T-cell (primary cell): Measurements from ENCODE around the gene HOXC10. TPM values are rescaled to one million over a fixed set of nuclear protein-coding genes. Genes with fewer than 3 reads are reported as not detected.

Source experiments
- ATAC-seq, 4 experiments: fragments of 200-7000 bp in 3 of 4; fragments of 150-1000 bp in 1 of 4; cut with Tn5 transposase; replicated peaks in 1 of 4; 1 replicate in 3 of 4; 2 replicates in 1 of 4; pipeline ENCODE4 v1.10.0; 2021; ENCODE audit warnings: moderate library complexity in 3 of 4, mild to moderate bottlenecking in 2 of 4, moderate number of reproducible peaks in 1 of 4
- CTCF ChIA-PET, 2 donors: fragments of 300-600 bp; sonication (Branson Sonifier 250); formaldehyde crosslinking; loops; one replicate each; lab custom pipeline; 2022; ENCODE audit warnings: antibody characterized with exemption in 2 of 2; lab: Charles Lee
- POLR2A ChIA-PET, 2 donors: fragments of 300-600 bp; sonication (Branson Sonifier 250); formaldehyde crosslinking; loops; one replicate each; lab custom pipeline; 2022; ENCODE audit warnings: antibody characterized with exemption in 2 of 2; lab: Charles Lee
- DNase-seq, 35 experiments: peaks; one replicate each; pipeline versions ENCODE4 v3.0.0 to v3.0.0-alpha.2; 2013 to 2023
- H3K27ac ChIP-seq: one replicate; pipeline ENCODE4 v1.5.1; 2013; ENCODE audit warnings: low read length
- H3K27me3 ChIP-seq, 2 experiments: replicated peaks in 1 of 2; 1 replicate in 1 of 2; 2 replicates in 1 of 2; pipeline versions ENCODE4 v1.6.1 to v1.7.0; 2013; ENCODE audit warnings: low read length in 1 of 2, mixed read lengths in 1 of 2; ENCODE audit not compliant: control insufficient read depth in 2 of 2, insufficient read depth in 2 of 2; ENCODE audit errors: extremely low read depth in 1 of 2
- H3K36me3 ChIP-seq, 2 donors: 1 replicate in 1 of 2; 2 replicates in 1 of 2; pipeline versions ENCODE4 v1.6.1 to v1.7.0; 2013; ENCODE audit warnings: low read length in 1 of 2; ENCODE audit not compliant: control insufficient read depth in 2 of 2, insufficient read depth in 1 of 2; ENCODE audit errors: extremely low read depth in 1 of 2
- H3K4me1 ChIP-seq, 2 experiments: 1 replicate in 1 of 2; 2 replicates in 1 of 2; pipeline versions ENCODE4 v1.6.1 to v1.7.0; 2013; ENCODE audit warnings: low read length in 2 of 2, mixed read lengths in 1 of 2; ENCODE audit not compliant: insufficient read depth in 2 of 2, control insufficient read depth in 1 of 2; ENCODE audit errors: extremely low read depth in 1 of 2
- H3K4me3 ChIP-seq, 2 donors: 1 replicate in 1 of 2; 2 replicates in 1 of 2; pipeline versions ENCODE4 v1.5.1 to v1.7.0; 2013; ENCODE audit warnings: mild to moderate bottlenecking in 2 of 2, low read length in 1 of 2, moderate library complexity in 1 of 2; ENCODE audit not compliant: control insufficient read depth in 1 of 2; ENCODE audit errors: extremely low read depth in 1 of 2
- H3K9me3 ChIP-seq: 2 replicates; pipeline ENCODE4 v1.7.0; 2013
- H3K27ac Mint-ChIP-seq, 2 donors: one replicate each; pipeline ENCODE4 v1.8.0; 2020 to 2021; ENCODE audit warnings: mild to moderate bottlenecking in 2 of 2, mixed read lengths in 2 of 2
- H3K27me3 Mint-ChIP-seq, 2 donors: one replicate each; pipeline ENCODE4 v1.8.0; 2021 to 2022; ENCODE audit warnings: mixed read lengths in 2 of 2
- H3K36me3 Mint-ChIP-seq: one replicate; pipeline ENCODE4 v1.8.0; 2021; ENCODE audit warnings: mixed read lengths
- H3K4me1 Mint-ChIP-seq, 3 donors: one replicate each; pipeline ENCODE4 v1.8.0; 2020 to 2022; ENCODE audit warnings: mixed read lengths in 3 of 3, mild to moderate bottlenecking in 1 of 3
- H3K4me3 Mint-ChIP-seq, 3 donors: one replicate each; pipeline ENCODE4 v1.8.0; 2020 to 2022; ENCODE audit warnings: mild to moderate bottlenecking in 3 of 3, mixed read lengths in 3 of 3, moderate library complexity in 3 of 3
- H3K9me3 Mint-ChIP-seq, 3 donors: one replicate each; pipeline ENCODE4 v1.8.0; 2020 to 2022; ENCODE audit warnings: mixed read lengths in 3 of 3
- WGBS: methylation state at CpG from one replicate; pipeline ENCODE4 v1.1.5; 2013; ENCODE audit warnings: missing lambda C conversion rate; ENCODE audit not compliant: insufficient coverage; 5-methylcytosine and 5-hydroxymethylcytosine counted together
- total RNA-seq, 35 experiments: library from RNA in 6 of 35; stranded (reverse) in 6 of 35; fragments of 120-200 nt in 1 of 35; gene quantifications; one replicate each; pipeline versions ENCODE4 v1.2.1 to v1.2.4 and lab custom pipeline; 2013 to 2026

The HOXC10 gene
- total RNA-seq, 5 donors from 2014 or later (not counting 1 experiment from before 2014, with no cell fraction given) = 0.30 TPM; not detected in 4

DNA sequence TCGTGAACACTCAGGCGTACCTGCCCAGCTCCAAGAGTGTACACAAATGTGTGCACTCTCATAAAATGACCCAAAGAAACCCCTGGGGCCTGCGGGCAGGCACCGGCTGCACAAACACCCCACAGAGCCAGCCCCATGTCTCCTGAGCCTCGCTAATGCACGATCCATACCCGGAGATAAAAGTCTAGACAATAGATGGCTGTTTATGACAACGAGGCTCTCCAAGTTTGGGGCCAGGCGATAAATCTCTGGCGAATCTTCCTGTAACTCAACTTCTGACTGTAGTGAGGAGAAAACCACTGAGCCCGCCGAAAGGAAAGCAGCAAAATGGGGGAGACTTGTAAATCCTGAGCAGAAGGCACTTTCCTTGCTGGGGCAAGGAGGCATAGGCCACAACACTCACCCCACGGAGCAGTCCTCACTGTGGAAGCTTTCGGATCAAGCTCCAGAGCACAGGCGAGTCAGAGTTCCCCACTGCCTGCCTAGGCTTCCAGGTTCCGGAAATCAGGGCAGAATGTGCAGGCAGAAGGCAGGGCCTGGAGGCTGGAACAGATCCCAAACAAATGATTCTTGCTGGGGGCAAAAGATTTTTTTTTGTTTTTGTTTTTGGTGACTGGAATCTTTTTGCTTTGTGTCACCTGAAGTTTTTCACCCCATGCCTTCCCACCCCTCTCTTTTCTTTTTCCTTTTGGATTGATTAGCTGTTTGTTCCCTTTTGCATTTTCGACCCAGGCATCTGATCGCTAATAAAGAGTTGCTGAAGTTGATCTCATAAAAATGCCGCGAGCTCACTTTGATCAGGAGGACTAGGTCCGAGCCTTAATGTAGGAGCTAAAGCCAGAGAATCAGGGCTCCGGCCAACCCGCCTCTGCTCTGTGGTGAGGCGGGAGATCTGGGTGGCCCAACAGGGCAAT lies 16.5 kb upstream of the HOXC10 start:
- H3K27ac Mint-ChIP-seq = no peak overlapping the region

GRCh38 chr12:53969588-53970259 lies 15.2 kb upstream of the HOXC10 start:
- Histone ChIP-seq H3K4me1 (peaks cover 5 to 40% of the 10 kb centered on the region in 2 experiments), H3K9me3 (no peaks in the 10 kb centered on the region), H3K27me3 (peaks cover 38 to 100% of the 10 kb centered on the region in 2 experiments), H3K27ac (no peak overlapping the region), H3K4me3 (no peak overlapping the region), H3K36me3 (no peaks in the 10 kb centered on the region)
- ATAC-seq (no peak), DNase-seq (no peak)
- CTCF ChIA-PET = no interaction called here
- no peak overlapping the region for H3K4me3 Mint-ChIP-seq
- H3K36me3 Mint-ChIP-seq = peaks cover 7% of the 10 kb centered on the region
- H3K9me3 Mint-ChIP-seq = no peaks in the 10 kb centered on the region
- peaks cover 29 to 42% (median 30%) of the 10 kb centered on the region in 3 donors for H3K4me1 Mint-ChIP-seq
- POLR2A ChIA-PET = no interaction called here
- peaks cover 82 to 92% of the 10 kb centered on the region in 2 donors for H3K27me3 Mint-ChIP-seq
- peak overlapping the region in 1 of 2 donors; percentile 19 for H3K27ac Mint-ChIP-seq
- WGBS = 16% methylated on average over 7 of the region's 12 CpGs

More for the DNA sequence above, 16.5 kb upstream of the HOXC10 start:
- no peak for ATAC-seq
- H3K9me3 ChIP-seq = no peaks in the 10 kb centered on the region
- POLR2A ChIA-PET = no interaction called here
- no peak overlapping the region for H3K4me3 ChIP-seq
- H3K27me3 ChIP-seq = peaks cover 44 to 96% of the 10 kb centered on the region in 2 experiments
- CTCF ChIA-PET = no interaction called here
- DNase-seq = no peak
- H3K27ac ChIP-seq = no peak overlapping the region
- peaks cover 0 to 37% of the 10 kb centered on the region in 2 experiments for H3K4me1 ChIP-seq
- Mint-ChIP-seq H3K4me1 (peaks cover 34 to 47% (median 39%) of the 10 kb centered on the region in 3 donors), H3K9me3 (no peaks in the 10 kb centered on the region), H3K27me3 (peaks cover 95 to 99% of the 10 kb centered on the region in 2 donors), H3K36me3 (peaks cover 7% of the 10 kb centered on the region), H3K4me3 (no peak overlapping the region)
- no peaks in the 10 kb centered on the region for H3K36me3 ChIP-seq
- 25% methylated on average over 14 of the region's 24 CpGs for WGBS

DNA sequence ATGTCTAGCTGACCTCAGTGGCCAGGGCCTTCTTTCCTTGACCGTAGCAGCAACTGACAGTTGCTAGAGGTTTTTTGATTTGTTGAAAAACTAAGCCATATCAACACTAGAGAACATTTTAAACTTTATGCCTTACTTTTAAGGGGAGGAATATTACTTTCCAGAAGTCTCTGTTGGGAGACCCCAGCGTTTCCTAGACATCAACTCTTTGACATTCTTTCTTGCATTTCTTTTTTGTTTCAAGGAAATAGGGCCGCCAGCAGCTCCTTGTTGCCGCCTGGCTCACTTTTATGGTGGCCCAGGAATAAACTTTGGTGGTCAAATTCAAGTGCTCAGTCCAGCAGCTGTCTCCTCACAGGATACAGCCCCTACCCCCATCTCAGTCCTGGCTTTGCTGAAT lies 14.5 kb upstream of the HOXC10 start:
- Mint-ChIP-seq H3K36me3 (peaks cover 7% of the 10 kb centered on the region), H3K27ac (no peak overlapping the region), H3K9me3 (no peaks in the 10 kb centered on the region), H3K4me1 (peaks cover 29 to 37% (median 30%) of the 10 kb centered on the region in 3 donors), H3K4me3 (no peak overlapping the region), H3K27me3 (peaks cover 79 to 89% of the 10 kb centered on the region in 2 donors)
- Histone ChIP-seq H3K4me1 (peaks cover 5 to 43% of the 10 kb centered on the region in 2 experiments), H3K27me3 (peaks cover 34 to 100% of the 10 kb centered on the region in 2 experiments), H3K9me3 (no peaks in the 10 kb centered on the region), H3K36me3 (no peaks in the 10 kb centered on the region), H3K27ac (no peak overlapping the region), H3K4me3 (no peak overlapping the region)
- CTCF ChIA-PET = no interaction called here
- DNase-seq (no peak), ATAC-seq (no peak)
- 33% methylated on average over 1 of the region's 4 CpGs for WGBS
- POLR2A ChIA-PET = no interaction called here

DNA sequence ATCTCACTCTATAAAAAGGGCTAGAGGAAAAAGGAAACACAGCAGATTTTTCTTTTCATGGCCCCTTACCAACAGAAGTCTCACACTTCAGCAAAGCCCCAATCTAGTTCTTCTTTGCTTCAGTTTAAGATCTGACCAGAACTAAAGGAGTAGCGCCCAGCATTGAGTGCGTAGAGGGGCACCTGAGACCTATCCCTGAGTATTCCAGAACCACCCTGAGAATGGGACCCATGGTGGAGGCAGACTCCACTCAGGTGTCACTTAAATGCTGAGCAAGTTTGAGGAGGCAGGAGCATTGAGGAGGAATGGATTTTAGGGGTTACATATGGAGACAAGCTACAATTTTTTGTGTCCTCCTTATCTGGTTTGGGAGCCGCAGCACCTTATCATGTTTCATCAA lies 13.8 kb upstream of the HOXC10 start:
- H3K27ac Mint-ChIP-seq = no peak overlapping the region
- POLR2A ChIA-PET = no interaction called here

DNA sequence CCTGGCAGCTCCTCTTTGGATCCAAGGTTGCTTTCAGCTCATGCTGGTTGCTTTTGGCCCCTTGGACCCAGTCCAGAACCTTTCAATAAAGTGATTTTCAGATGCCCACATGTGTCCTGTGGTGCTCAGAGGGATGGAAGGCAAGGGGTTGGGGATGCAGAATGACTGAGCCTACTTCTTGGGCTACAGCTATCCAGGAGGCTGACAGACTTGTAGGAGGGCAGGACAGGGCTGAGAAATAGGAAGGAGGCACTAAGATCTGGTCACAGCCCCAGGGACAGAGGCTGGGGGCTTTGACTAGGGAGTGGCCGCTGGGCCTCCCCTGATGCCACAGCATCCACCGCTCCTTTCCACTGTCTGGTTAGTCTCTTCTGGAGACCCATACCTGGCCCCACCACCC lies 13.3 kb upstream of the HOXC10 start:
- no peaks in the 10 kb centered on the region for H3K36me3 ChIP-seq
- ATAC-seq = no peak
- CTCF ChIA-PET = no interaction called here
- H3K27ac ChIP-seq = no peak overlapping the region
- DNase-seq = no peak
- Mint-ChIP-seq H3K4me3 (no peak overlapping the region), H3K36me3 (peaks cover 7% of the 10 kb centered on the region), H3K27me3 (peaks cover 80 to 89% of the 10 kb centered on the region in 2 donors), H3K4me1 (peaks cover 25 to 31% (median 25%) of the 10 kb centered on the region in 3 donors), H3K9me3 (no peaks in the 10 kb centered on the region), H3K27ac (no peak overlapping the region)
- no peaks in the 10 kb centered on the region for H3K9me3 ChIP-seq
- H3K27me3 ChIP-seq = peaks cover 38 to 100% of the 10 kb centered on the region in 2 experiments
- no peak overlapping the region for H3K4me3 ChIP-seq
- whole genome bisulfite sequencing = no CpG with 5 or more reads among the region's 2 CpGs
- H3K4me1 ChIP-seq = peaks cover 5 to 41% of the 10 kb centered on the region in 2 experiments
- POLR2A ChIA-PET = no interaction called here

More for the DNA sequence above, 13.8 kb upstream of the HOXC10 start:
- no peak for ATAC-seq
- no peak for DNase-seq
- peaks cover 33 to 100% of the 10 kb centered on the region in 2 experiments for H3K27me3 ChIP-seq
- no peaks in the 10 kb centered on the region for H3K9me3 Mint-ChIP-seq
- peaks cover 30 to 36% (median 31%) of the 10 kb centered on the region in 3 donors for H3K4me1 Mint-ChIP-seq
- WGBS = no CpG with 5 or more reads among the region's 3 CpGs
- CTCF ChIA-PET = no interaction called here
- H3K4me3 ChIP-seq = no peak overlapping the region
- H3K4me1 ChIP-seq = peaks cover 5 to 43% of the 10 kb centered on the region in 2 experiments
- no peaks in the 10 kb centered on the region for H3K9me3 ChIP-seq
- peaks cover 80 to 89% of the 10 kb centered on the region in 2 donors for H3K27me3 Mint-ChIP-seq
- H3K27ac ChIP-seq = no peak overlapping the region
- H3K36me3 Mint-ChIP-seq = peaks cover 7% of the 10 kb centered on the region
- no peaks in the 10 kb centered on the region for H3K36me3 ChIP-seq
- no peak overlapping the region for H3K4me3 Mint-ChIP-seq

DNA sequence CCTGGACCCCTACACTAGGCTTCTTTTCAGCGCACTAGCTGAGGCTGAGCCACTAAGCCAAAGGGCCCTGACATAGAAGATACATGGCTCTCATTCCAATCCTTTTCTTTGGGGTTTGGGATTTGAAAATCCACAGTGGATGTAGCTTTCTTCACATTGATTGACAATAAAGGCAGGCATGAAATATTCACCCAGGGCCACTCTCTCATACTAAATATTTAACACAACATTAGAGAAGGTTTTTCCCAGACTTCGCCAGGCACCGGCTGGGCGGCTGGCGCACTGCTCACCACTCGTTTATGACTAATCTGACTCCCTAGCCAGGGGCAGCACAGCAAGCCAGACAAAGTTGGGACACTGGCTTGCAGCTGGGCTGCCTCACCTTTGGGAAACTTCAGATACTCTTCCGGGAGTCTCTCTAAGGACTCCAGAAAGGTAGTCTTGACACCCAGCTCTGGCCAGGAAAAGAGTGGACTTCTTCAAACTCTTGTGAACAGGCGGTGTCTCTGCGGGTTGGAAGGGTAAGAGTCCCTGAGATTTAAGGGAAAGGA lies 12.7 kb upstream of the HOXC10 start:
- Histone ChIP-seq H3K4me1 (peaks cover 5 to 37% of the 10 kb centered on the region in 2 experiments), H3K4me3 (no peak overlapping the region), H3K27me3 (peaks cover 38 to 99% of the 10 kb centered on the region in 2 experiments), H3K36me3 (no peaks in the 10 kb centered on the region), H3K27ac (no peak overlapping the region), H3K9me3 (no peaks in the 10 kb centered on the region)
- Mint-ChIP-seq H3K4me3 (no peak overlapping the region), H3K27ac (no peak overlapping the region), H3K9me3 (no peaks in the 10 kb centered on the region), H3K27me3 (peaks cover 83 to 89% of the 10 kb centered on the region in 2 donors), H3K36me3 (peaks cover 7% of the 10 kb centered on the region), H3K4me1 (peaks cover 22 to 27% (median 22%) of the 10 kb centered on the region in 3 donors)
- DNase-seq = no peak
- CTCF ChIA-PET = no interaction called here
- POLR2A ChIA-PET = no interaction called here
- WGBS = 28% methylated on average over 6 of the region's 9 CpGs
- ATAC-seq = no peak
